ENCODE measurements around the gene LARGE1. TPM values are rescaled to one million over a fixed set of nuclear protein-coding genes. Genes with fewer than 3 reads are reported as not detected.

LARGE1 gene
- total RNA-seq, 1 donor from 2014 or later = 81.2 TPM

GRCh38 chr22:33314316-33314715 is 606.0 kb downstream of the LARGE1 start:
- H3K4me3 Mint-ChIP-seq (ENCODE audit: unreplicated experiment) = no peak overlapping the region
- DNase-seq = no peak
- H3K9me3 Mint-ChIP-seq (ENCODE audit: unreplicated experiment) = peaks cover 2% of the 10 kb centered on the region
- H3K4me1 Mint-ChIP-seq (ENCODE audit: low read depth, unreplicated experiment) = no peaks in the 10 kb centered on the region
- peaks cover 8% of the 10 kb centered on the region for H3K36me3 Mint-ChIP-seq (ENCODE audit: unreplicated experiment)
- peaks cover 2% of the 10 kb centered on the region for H3K27me3 Mint-ChIP-seq (ENCODE audit: unreplicated experiment)
- no peak for TF ChIP-seq CTCF (IDR thresholded peaks at IDR 0.05; ENCODE audit: partially characterized antibody, unreplicated experiment)
- H3K27ac Mint-ChIP-seq (ENCODE audit: unreplicated experiment) = no peak overlapping the region

- Mint-ChIP-seq H3K9me3 (ENCODE audit: unreplicated experiment) (no peaks in the 10 kb centered on the region), H3K4me3 (ENCODE audit: unreplicated experiment) (no peak overlapping the region), H3K27me3 (ENCODE audit: unreplicated experiment) (no peaks in the 10 kb centered on the region), H3K27ac (ENCODE audit: unreplicated experiment) (no peak overlapping the region), H3K4me1 (ENCODE audit: low read depth, unreplicated experiment) (peaks cover 8% of the 10 kb centered on the region), H3K36me3 (ENCODE audit: unreplicated experiment) (no peaks in the 10 kb centered on the region)
- DNase-seq = no peak
- no peak for TF ChIP-seq CTCF (IDR thresholded peaks at IDR 0.05; ENCODE audit: partially characterized antibody, unreplicated experiment)
These were observed 617.2 kb downstream of the LARGE1 start for GRCh38 chr22:33303099-33303498.

- Mint-ChIP-seq H3K27me3 (ENCODE audit: unreplicated experiment) (no peaks in the 10 kb centered on the region), H3K4me1 (ENCODE audit: low read depth, unreplicated experiment) (peaks cover 8% of the 10 kb centered on the region), H3K27ac (ENCODE audit: unreplicated experiment) (peak overlapping the region; percentile 53), H3K4me3 (ENCODE audit: unreplicated experiment) (no peak overlapping the region), H3K36me3 (ENCODE audit: unreplicated experiment) (no peaks in the 10 kb centered on the region), H3K9me3 (ENCODE audit: unreplicated experiment) (no peaks in the 10 kb centered on the region)
- no peak for TF ChIP-seq CTCF (IDR thresholded peaks at IDR 0.05; ENCODE audit: partially characterized antibody, unreplicated experiment)
- DNase-seq = no peak
These were observed 617.7 kb downstream of the LARGE1 start for GRCh38 chr22:33302549-33302948.

GRCh38 chr22:33302049-33302545 is 618.2 kb downstream of the LARGE1 start:
- H3K27ac Mint-ChIP-seq (ENCODE audit: unreplicated experiment) = peak overlapping the region; percentile 53
- peak; percentile 90 for TF ChIP-seq CTCF (IDR thresholded peaks at IDR 0.05; ENCODE audit: partially characterized antibody, unreplicated experiment)
- no peak overlapping the region for H3K4me3 Mint-ChIP-seq (ENCODE audit: unreplicated experiment)
- DNase-seq = peak; percentile 92
- H3K36me3 Mint-ChIP-seq (ENCODE audit: unreplicated experiment) = no peaks in the 10 kb centered on the region
- H3K9me3 Mint-ChIP-seq (ENCODE audit: unreplicated experiment) = no peaks in the 10 kb centered on the region
- peaks cover 8% of the 10 kb centered on the region for H3K4me1 Mint-ChIP-seq (ENCODE audit: low read depth, unreplicated experiment)
- no peaks in the 10 kb centered on the region for H3K27me3 Mint-ChIP-seq (ENCODE audit: unreplicated experiment)

GRCh38 chr22:33300165-33300564 is 620.1 kb downstream of the LARGE1 start:
- Mint-ChIP-seq H3K36me3 (ENCODE audit: unreplicated experiment) (no peaks in the 10 kb centered on the region), H3K9me3 (ENCODE audit: unreplicated experiment) (no peaks in the 10 kb centered on the region), H3K27ac (ENCODE audit: unreplicated experiment) (no peak overlapping the region), H3K4me1 (ENCODE audit: low read depth, unreplicated experiment) (peaks cover 8% of the 10 kb centered on the region), H3K4me3 (ENCODE audit: unreplicated experiment) (no peak overlapping the region), H3K27me3 (ENCODE audit: unreplicated experiment) (peaks cover 2% of the 10 kb centered on the region)
- no peak for TF ChIP-seq CTCF (IDR thresholded peaks at IDR 0.05; ENCODE audit: partially characterized antibody, unreplicated experiment)
- DNase-seq = no peak

All from glutamatergic neuron (in vitro differentiated cells).